CD4-positive, alpha-beta memory T cell (primary cell): ENCODE data around the gene TGFBI. TPM values are rescaled to one million over a fixed set of nuclear protein-coding genes. Genes with fewer than 3 reads are reported as not detected.

Experiments
- CTCF ChIA-PET: fragments of 350-600 bp; sonication (Branson Sonifier 250); formaldehyde crosslinking; loops from one replicate; lab custom pipeline; 2021; ENCODE audit warnings: inconsistent platforms; ENCODE audit not compliant: partially characterized antibody; lab: Charles Lee
- POLR2A ChIA-PET: fragments of 350-600 bp; sonication (Branson Sonifier 250); formaldehyde crosslinking; loops from one replicate; lab custom pipeline; 2021; ENCODE audit not compliant: partially characterized antibody; lab: Charles Lee
- DNase-seq, 5 donors: peaks; one replicate each; pipeline versions ENCODE4 v3.0.0 to v3.0.0-alpha.2; 2020 to 2022; ENCODE audit warnings: mixed read lengths in 1 of 5
- H3K27ac ChIP-seq: one replicate; pipeline ENCODE4 v1.7.0; 2013; ENCODE audit warnings: low read depth, low read length
- H3K27me3 ChIP-seq: 2 replicates; pipeline ENCODE4 v1.7.0; 2013; ENCODE audit warnings: mild to moderate bottlenecking, low read length, moderate library complexity; ENCODE audit not compliant: insufficient read depth
- H3K36me3 ChIP-seq: 2 replicates; pipeline ENCODE4 v1.7.0; 2013; ENCODE audit warnings: mild to moderate bottlenecking, low read length, moderate library complexity; ENCODE audit not compliant: insufficient read depth
- H3K4me1 ChIP-seq: 2 replicates; pipeline ENCODE4 v1.7.0; 2013; ENCODE audit warnings: mild to moderate bottlenecking, low read length, moderate library complexity; ENCODE audit not compliant: insufficient read depth
- H3K4me3 ChIP-seq, 2 donors: one replicate each; pipeline ENCODE4 v1.7.0; 2013; ENCODE audit warnings: low read length in 2 of 2, mild to moderate bottlenecking in 1 of 2
- H3K9me3 ChIP-seq, 2 donors: one replicate each; pipeline ENCODE4 v1.7.0; 2013; ENCODE audit warnings: low read length in 2 of 2, control low read depth in 1 of 2; ENCODE audit not compliant: control insufficient read depth in 1 of 2
- H3K27ac Mint-ChIP-seq, 7 donors: one replicate each; pipeline ENCODE4 v1.8.0; 2020 to 2021; ENCODE audit warnings: mixed read lengths in 7 of 7, mild to moderate bottlenecking in 6 of 7, inconsistent platforms in 3 of 7, moderate library complexity in 3 of 7
- H3K27me3 Mint-ChIP-seq, 2 donors: one replicate each; pipeline ENCODE4 v1.8.0; 2020 to 2021; ENCODE audit warnings: mixed read lengths in 2 of 2
- H3K36me3 Mint-ChIP-seq, 2 donors: one replicate each; pipeline ENCODE4 v1.8.0; 2020 to 2021; ENCODE audit warnings: mixed read lengths in 2 of 2, inconsistent platforms in 1 of 2, mild to moderate bottlenecking in 1 of 2
- H3K4me1 Mint-ChIP-seq, 4 donors: one replicate each; pipeline ENCODE4 v1.8.0; 2020 to 2021; ENCODE audit warnings: mixed read lengths in 4 of 4, mild to moderate bottlenecking in 1 of 4
- H3K4me3 Mint-ChIP-seq, 8 donors: one replicate each; pipeline ENCODE4 v1.8.0; 2020 to 2021; ENCODE audit warnings: mixed read lengths in 8 of 8, mild to moderate bottlenecking in 7 of 8, moderate library complexity in 6 of 8, inconsistent platforms in 3 of 8
- H3K9me3 Mint-ChIP-seq, 8 donors: one replicate each; pipeline ENCODE4 v1.8.0; 2020 to 2021; ENCODE audit warnings: mixed read lengths in 8 of 8, mild to moderate bottlenecking in 5 of 8, inconsistent platforms in 3 of 8, moderate library complexity in 1 of 8
- intact Hi-C: fragments of 100-400 bp; cut with micrococcal nuclease; formaldehyde crosslinking; loops from one replicate; pipeline ENCODE4 v1.15.1; 2023
- polyA plus RNA-seq, 2 donors: library from polyadenylated mRNA; unstranded; fragments of 300-500 nt; fragmentation: Illumina TruSeq; gene quantifications; one replicate each; pipeline ENCODE4 v1.2.3, GENCODE V29; 2021
- total RNA-seq, 2 experiments: library from RNA; stranded (reverse); gene quantifications; one replicate each; pipeline ENCODE4 v1.2.3, GENCODE V29; 2021

TGFBI gene
- total and polyA plus RNA-seq, 4 experiments from 2014 or later: 3.7 to 13.2 (median 10.0) TPM

DNA sequence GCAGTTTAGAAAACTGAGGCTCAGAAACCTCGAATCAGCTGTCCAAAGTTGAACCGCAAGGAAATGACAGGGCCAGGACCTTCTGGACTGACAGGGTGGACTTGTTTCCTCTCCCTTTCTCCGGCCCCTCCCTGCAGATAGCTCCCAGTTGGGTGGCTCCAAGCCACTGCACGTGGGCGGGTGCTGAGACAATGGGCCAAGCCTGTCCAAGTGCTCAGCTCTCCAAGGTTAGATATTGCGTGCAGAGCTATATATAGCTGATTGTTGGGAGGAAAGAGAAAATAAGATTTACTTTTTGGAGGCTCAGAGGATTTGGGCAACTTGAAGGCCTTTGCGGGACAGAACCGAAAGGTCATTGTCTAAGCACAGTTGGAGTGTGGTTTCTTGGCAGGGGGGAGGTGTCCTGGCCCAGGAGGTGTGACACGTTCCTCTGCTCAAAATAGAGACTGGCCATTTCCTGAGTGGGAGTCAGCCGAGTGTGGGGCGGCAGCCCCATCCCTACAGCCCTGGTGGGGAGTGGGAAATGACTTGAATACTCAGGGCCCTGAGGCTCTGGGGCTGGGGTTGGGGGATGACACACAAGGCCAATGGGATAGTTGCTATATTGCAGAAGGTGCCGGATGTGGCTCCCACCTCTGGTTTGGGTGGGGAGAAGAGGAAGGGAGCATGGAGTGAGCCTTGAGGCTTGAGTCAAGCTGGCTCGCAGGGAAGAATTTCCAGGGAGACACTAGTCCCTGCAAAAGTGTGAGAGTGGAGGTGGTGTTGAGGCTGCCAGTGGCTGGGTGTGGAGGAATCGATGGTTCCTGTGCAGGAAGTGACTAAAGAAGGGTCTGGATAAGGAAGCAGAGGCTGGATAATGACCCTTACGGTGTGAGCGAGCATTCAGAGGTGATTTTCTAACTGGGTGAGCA lies 59.4 kb downstream of the TGFBI start:
- Histone ChIP-seq H3K27ac (no peak overlapping the region), H3K9me3 (no peaks in the 10 kb centered on the region), H3K36me3 (no peaks in the 10 kb centered on the region), H3K27me3 (no peaks in the 10 kb centered on the region), H3K4me3 (no peak overlapping the region), H3K4me1 (no peaks in the 10 kb centered on the region)
- Mint-ChIP-seq H3K27me3 (peaks cover 0 to 2% of the 10 kb centered on the region in 2 donors), H3K4me1 (no peaks in the 10 kb centered on the region), H3K36me3 (no peaks in the 10 kb centered on the region), H3K4me3 (no peak overlapping the region), H3K9me3 (no peaks in the 10 kb centered on the region), H3K27ac (no peak overlapping the region)
- ChIA-PET CTCF (interaction anchor here (0.7 to 1.3 kb wide), 4 partner anchors 109 to 143 kb away, joined by 3 to 4 read pairs (median 3); no protein-coding TSS in a partner anchor), POLR2A (no interaction called here)
- no peak for DNase-seq
- intact Hi-C loops: no loop called here

DNA sequence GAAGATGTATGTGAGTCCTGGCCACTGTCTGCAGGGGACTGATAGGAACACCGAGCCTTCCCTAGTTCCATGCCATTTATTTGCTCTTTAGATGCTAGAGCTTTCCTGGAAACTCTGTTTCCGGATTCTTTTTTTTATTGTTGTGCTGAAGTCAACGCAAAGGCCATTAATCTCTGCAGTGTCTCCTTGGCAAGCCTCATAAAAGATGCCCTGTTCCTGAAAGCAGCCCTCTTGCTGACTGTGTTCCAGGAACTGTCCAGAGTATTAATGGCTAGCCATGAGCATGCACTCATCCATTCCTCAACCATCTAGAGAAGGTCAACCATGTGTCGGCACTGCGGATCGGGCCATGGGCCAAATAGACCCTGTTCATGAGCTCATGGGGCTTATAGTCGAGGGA lies 61.0 kb downstream of the TGFBI start:
- POLR2A ChIA-PET: no interaction called here
- Histone ChIP-seq H3K27ac (no peak overlapping the region), H3K9me3 (no peaks in the 10 kb centered on the region), H3K4me3 (no peak overlapping the region), H3K27me3 (no peaks in the 10 kb centered on the region), H3K4me1 (no peaks in the 10 kb centered on the region), H3K36me3 (no peaks in the 10 kb centered on the region)
- no peaks in the 10 kb centered on the region for H3K9me3 Mint-ChIP-seq
- intact Hi-C loops: no loop called here
- H3K4me1 Mint-ChIP-seq: no peaks in the 10 kb centered on the region
- no peak overlapping the region for H3K4me3 Mint-ChIP-seq
- H3K27ac Mint-ChIP-seq: no peak overlapping the region
- DNase-seq: no peak
- no peaks in the 10 kb centered on the region for H3K36me3 Mint-ChIP-seq
- peaks cover 1 to 3% of the 10 kb centered on the region in 2 donors for H3K27me3 Mint-ChIP-seq
- CTCF ChIA-PET: no interaction called here

DNA sequence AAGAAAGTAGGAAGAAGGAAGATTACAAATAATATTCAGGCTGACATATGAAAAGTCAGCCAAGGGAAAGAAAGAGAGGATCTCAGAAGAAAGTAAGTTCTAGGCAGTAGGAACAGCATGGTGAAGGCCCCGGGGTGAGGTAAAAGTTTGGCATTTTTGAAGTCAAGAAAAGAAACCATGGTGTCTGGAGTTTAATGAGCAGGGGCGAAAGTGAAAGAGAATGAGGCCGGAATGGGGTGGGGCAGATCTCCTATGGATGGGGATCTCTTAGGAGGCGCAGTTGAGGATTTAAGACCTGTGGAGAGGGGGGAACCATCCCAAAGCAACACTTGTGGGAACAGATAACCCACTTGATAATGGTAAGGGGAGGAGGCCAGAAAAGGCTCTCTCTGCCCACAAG lies 61.5 kb downstream of the TGFBI start:
- H3K27ac Mint-ChIP-seq: no peak overlapping the region
- no peak overlapping the region for H3K4me3 ChIP-seq
- H3K4me1 ChIP-seq: no peaks in the 10 kb centered on the region
- intact Hi-C loops: no loop called here
- H3K27ac ChIP-seq: no peak overlapping the region
- no peaks in the 10 kb centered on the region for H3K9me3 Mint-ChIP-seq
- no peaks in the 10 kb centered on the region for H3K4me1 Mint-ChIP-seq
- no peaks in the 10 kb centered on the region for H3K36me3 ChIP-seq
- H3K4me3 Mint-ChIP-seq: no peak overlapping the region
- no peaks in the 10 kb centered on the region for H3K9me3 ChIP-seq
- H3K36me3 Mint-ChIP-seq: no peaks in the 10 kb centered on the region
- ChIA-PET POLR2A (no interaction called here), CTCF (no interaction called here)
- H3K27me3 ChIP-seq: no peaks in the 10 kb centered on the region
- no peak for DNase-seq
- H3K27me3 Mint-ChIP-seq: peaks cover 1 to 3% of the 10 kb centered on the region in 2 donors

DNA sequence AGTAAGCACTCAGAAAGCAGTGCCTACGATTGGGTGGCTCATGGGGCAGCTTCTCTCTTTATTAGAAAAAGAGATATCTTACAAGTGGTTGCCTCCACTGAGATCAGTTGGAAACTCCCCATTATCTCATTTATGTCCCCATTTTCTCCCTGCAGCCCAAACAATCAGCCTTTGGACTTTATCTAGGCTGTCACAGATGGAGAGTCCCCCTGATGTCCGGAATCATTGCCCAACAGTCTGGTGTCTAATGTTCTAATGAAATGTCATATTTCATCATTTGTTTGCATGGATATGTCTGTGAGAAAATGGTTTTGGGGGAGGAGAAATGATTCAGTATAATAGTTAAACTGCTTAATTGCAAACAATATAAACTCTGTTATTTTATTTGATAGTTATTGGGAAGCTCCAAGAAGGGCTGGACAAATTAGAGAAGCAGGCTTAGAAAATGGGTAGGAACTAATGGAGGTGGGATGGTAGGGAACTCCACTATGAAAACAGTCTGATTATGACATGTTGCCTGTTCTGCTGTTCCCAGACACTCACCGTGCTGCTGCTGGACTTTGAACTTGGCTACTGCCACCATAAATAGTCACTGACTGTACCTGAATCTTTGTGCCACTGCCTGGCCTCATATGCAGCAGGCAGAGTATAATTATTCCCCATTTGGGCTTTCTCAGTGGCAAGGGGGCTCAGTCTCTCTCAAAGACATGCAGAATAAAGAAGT lies 65.6 kb downstream of the TGFBI start:
- POLR2A ChIA-PET: no interaction called here
- no peak overlapping the region for H3K4me3 ChIP-seq
- intact Hi-C loops: no loop called here
- no peaks in the 10 kb centered on the region for H3K4me1 ChIP-seq
- DNase-seq: no peak
- CTCF ChIA-PET: no interaction called here
- no peak overlapping the region for H3K27ac ChIP-seq
- H3K27me3 ChIP-seq: no peaks in the 10 kb centered on the region
- no peak overlapping the region for H3K4me3 Mint-ChIP-seq
- no peaks in the 10 kb centered on the region for H3K4me1 Mint-ChIP-seq
- H3K36me3 ChIP-seq: no peaks in the 10 kb centered on the region
- H3K9me3 ChIP-seq: no peaks in the 10 kb centered on the region
- no peaks in the 10 kb centered on the region for H3K9me3 Mint-ChIP-seq
- H3K27ac Mint-ChIP-seq: no peak overlapping the region
- peaks cover 2 to 11% of the 10 kb centered on the region in 2 donors for H3K27me3 Mint-ChIP-seq
- no peaks in the 10 kb centered on the region for H3K36me3 Mint-ChIP-seq

DNA sequence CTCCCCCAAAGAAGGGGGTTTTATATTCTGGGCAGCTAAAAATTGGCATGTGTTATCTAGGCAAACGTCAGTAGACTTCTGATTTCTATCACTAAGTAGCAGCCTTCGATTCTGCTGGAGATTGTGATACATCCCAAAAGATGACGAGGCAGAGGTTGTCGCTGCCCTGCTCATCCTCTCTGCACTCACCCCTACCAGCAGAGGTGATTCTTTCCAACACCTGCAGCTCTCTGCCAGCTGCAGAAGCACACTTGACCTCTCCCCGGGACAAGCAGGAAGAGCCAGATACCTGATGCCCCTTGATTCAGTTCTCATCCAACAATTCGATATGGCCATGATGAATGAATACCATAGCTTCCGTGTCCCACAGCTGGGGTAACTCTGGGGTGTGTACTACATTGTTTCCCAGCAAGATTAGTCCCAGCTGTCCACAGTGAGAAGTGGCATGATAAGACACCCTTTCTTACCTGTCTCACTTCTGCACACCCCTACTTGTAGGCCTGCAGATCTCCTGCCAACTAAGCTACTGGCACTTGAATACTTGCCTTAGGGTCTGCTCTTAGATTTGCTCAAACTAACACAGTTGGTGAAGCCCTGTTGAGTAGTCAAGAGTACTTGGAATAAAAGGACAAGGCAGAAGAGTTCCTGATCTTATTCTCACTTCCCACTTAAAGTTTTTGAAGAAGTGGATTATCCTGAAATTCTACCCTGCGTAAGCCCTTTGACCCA lies 66.3 kb downstream of the TGFBI start:
- intact Hi-C loops: no loop called here
- H3K27ac Mint-ChIP-seq: no peak overlapping the region
- ChIA-PET POLR2A (no interaction called here), CTCF (no interaction called here)
- H3K9me3 Mint-ChIP-seq: no peaks in the 10 kb centered on the region
- Histone ChIP-seq H3K27me3 (no peaks in the 10 kb centered on the region), H3K9me3 (no peaks in the 10 kb centered on the region), H3K36me3 (no peaks in the 10 kb centered on the region), H3K4me3 (no peak overlapping the region), H3K4me1 (no peaks in the 10 kb centered on the region), H3K27ac (no peak overlapping the region)
- DNase-seq: no peak
- H3K4me3 Mint-ChIP-seq: no peak overlapping the region
- H3K36me3 Mint-ChIP-seq: no peaks in the 10 kb centered on the region
- peaks cover 2 to 11% of the 10 kb centered on the region in 2 donors for H3K27me3 Mint-ChIP-seq
- H3K4me1 Mint-ChIP-seq: no peaks in the 10 kb centered on the region

DNA sequence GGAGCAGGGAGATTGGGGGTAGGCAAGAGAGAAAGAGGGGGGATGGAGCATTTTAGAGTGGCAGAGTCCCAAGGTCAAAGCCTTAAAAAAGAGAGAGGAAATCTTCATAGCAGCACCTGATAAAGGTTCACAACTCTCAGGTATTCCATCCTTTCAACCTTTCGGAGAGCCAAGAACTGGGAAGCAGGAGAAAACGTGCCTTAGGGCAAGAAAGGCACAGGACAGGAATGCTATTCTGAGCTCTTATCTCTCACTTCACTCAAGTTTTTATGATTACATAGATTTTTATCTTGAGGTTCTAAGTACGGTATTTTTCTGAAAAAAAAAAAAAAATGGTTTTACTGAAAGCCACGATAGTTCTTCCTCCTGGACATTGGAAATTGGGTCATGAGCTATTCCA lies 69.4 kb downstream of the TGFBI start:
- Mint-ChIP-seq H3K4me3 (no peak overlapping the region), H3K4me1 (no peaks in the 10 kb centered on the region), H3K36me3 (no peaks in the 10 kb centered on the region), H3K9me3 (no peaks in the 10 kb centered on the region), H3K27ac (peak overlapping the region in 1 of 7 donors; percentile 26), H3K27me3 (peaks cover 2 to 11% of the 10 kb centered on the region in 2 donors)
- Histone ChIP-seq H3K27ac (no peak overlapping the region), H3K4me3 (no peak overlapping the region), H3K27me3 (no peaks in the 10 kb centered on the region), H3K36me3 (no peaks in the 10 kb centered on the region), H3K9me3 (no peaks in the 10 kb centered on the region), H3K4me1 (no peaks in the 10 kb centered on the region)
- POLR2A ChIA-PET: no interaction called here
- no peak for DNase-seq
- intact Hi-C loops: no loop called here
- CTCF ChIA-PET: interaction anchor here (3.0 kb wide), 1 partner anchor 16 kb away, joined by 8 read pairs; no protein-coding TSS in a partner anchor

DNA sequence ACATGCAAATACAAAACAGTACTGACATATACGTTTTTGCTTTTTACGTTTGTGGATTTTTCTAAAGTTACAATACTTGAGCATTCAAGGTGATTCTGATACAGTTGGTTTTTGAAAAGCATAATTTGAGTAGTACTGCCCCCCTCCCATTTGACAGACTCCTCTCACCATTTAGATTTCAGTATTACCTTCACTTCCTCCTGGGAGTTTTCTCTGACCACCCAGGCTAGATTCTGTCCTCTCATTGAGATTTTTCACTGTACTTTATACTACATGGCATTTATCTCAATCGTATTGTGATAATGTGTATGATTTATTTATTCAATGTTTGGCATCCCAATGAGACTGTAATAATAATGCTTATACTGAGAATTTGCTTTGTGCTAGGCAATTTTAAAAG lies 71.1 kb downstream of the TGFBI start:
- Mint-ChIP-seq H3K9me3 (no peaks in the 10 kb centered on the region), H3K4me1 (no peaks in the 10 kb centered on the region), H3K27me3 (peaks cover 0 to 10% of the 10 kb centered on the region in 2 donors), H3K4me3 (no peak overlapping the region), H3K27ac (no peak overlapping the region), H3K36me3 (no peaks in the 10 kb centered on the region)
- DNase-seq: no peak
- Histone ChIP-seq H3K36me3 (no peaks in the 10 kb centered on the region), H3K27ac (no peak overlapping the region), H3K27me3 (no peaks in the 10 kb centered on the region), H3K9me3 (no peaks in the 10 kb centered on the region), H3K4me1 (no peaks in the 10 kb centered on the region), H3K4me3 (no peak overlapping the region)
- POLR2A ChIA-PET: no interaction called here
- intact Hi-C loops: no loop called here
- CTCF ChIA-PET: interaction anchor here (3.0 kb wide), 1 partner anchor 18 kb away, joined by 8 read pairs; no protein-coding TSS in a partner anchor
